ENCODE measurements around the gene ESRRB. TPM values are rescaled to one million over a fixed set of nuclear protein-coding genes. Genes with fewer than 3 reads are reported as not detected.

ESRRB gene
- total RNA-seq, 1 donor from 2014 or later = 1.7 TPM

DNA sequence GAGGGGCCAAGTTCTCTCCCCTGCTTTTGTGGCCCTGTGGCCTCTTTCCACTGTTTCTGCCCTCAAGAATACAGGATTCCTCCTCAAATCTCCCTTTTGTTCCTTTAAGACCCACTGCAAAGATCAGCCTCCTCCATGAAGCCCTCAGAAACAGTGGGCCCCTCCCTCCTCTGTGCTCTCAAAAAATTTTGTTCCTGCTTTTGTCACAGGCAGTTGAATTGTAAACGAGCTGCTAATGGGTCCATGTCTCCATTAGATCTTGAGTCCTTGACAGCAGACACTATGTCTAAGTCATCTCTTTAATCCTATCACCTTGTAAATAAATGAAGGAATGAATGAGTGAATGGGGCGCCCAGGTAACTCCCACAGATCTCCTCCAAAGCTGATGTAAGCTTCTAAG lies 175.2 kb downstream of the ESRRB start:
- Mint-ChIP-seq H3K4me3 (ENCODE audit: unreplicated experiment) (no peak overlapping the region), H3K27me3 (ENCODE audit: unreplicated experiment) (no peaks in the 10 kb centered on the region), H3K27ac (ENCODE audit: unreplicated experiment) (no peak overlapping the region), H3K36me3 (ENCODE audit: unreplicated experiment) (no peaks in the 10 kb centered on the region), H3K4me1 (ENCODE audit: low read depth, unreplicated experiment) (peaks cover 12% of the 10 kb centered on the region), H3K9me3 (ENCODE audit: unreplicated experiment) (peaks cover 7% of the 10 kb centered on the region)
- DNase-seq = no peak
- TF ChIP-seq, protein P1, sequence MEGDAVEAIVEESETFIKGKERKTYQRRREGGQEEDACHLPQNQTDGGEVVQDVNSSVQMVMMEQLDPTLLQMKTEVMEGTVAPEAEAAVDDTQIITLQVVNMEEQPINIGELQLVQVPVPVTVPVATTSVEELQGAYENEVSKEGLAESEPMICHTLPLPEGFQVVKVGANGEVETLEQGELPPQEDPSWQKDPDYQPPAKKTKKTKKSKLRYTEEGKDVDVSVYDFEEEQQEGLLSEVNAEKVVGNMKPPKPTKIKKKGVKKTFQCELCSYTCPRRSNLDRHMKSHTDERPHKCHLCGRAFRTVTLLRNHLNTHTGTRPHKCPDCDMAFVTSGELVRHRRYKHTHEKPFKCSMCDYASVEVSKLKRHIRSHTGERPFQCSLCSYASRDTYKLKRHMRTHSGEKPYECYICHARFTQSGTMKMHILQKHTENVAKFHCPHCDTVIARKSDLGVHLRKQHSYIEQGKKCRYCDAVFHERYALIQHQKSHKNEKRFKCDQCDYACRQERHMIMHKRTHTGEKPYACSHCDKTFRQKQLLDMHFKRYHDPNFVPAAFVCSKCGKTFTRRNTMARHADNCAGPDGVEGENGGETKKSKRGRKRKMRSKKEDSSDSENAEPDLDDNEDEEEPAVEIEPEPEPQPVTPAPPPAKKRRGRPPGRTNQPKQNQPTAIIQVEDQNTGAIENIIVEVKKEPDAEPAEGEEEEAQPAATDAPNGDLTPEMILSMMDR (IDR thresholded peaks at IDR 0.05; ENCODE audit: partially characterized antibody, unreplicated experiment) = no peak

Other genes starting within 250 kb of the ESRRB start
- 115 TPM for gene GPATCH2L, start 224.2 kb upstream of the ESRRB start, total RNA-seq (ENCODE audit: unreplicated experiment)